ENCODE data around the gene RAX2. TPM values are rescaled to one million over a fixed set of nuclear protein-coding genes. Genes with fewer than 3 reads are reported as not detected.

RAX2 gene
- total RNA-seq, 1 experiment from 2014 or later: not detected

DNA sequence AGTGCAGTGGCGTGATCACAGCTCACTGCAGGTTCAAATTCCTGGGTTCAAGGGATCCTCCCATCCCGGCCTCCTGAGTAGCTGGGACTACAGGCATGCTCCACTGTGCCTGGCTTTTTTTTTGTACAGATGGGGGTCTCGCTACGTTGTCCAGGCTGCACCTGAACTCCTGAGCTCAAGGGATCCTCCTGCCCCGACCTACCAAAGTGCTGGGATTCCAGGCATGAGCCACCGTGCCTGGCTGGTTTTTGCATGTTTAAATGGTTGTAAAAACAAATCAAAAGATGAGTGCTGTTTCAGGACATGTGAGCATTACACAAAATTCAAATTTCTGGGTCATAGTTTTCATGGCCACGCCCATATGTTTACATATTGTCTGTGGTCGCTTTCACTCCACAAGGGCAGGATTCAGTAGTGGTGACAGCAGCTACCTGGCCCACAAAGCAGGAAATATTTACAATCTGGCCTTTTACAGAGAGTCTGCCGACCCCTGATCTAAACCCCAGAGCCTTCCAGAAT, 8.8 kb upstream of the RAX2 start:
- no TSS peak for BruUV-seq (replicated peaks)
- Histone ChIP-seq H3K4me3 (replicated peaks in 1 of 2; ENCODE audit: low read depth in 1 of 2, low read length in 2 of 2) (no peak overlapping the region), H3K9me3 (ENCODE audit: control insufficient read depth in 1 of 2, insufficient read depth in 1 of 2, low read depth in 1 of 2, low read length in 2 of 2) (peaks cover 9 to 21% of the 10 kb centered on the region in 2 experiments; a peak in 3 of 4 replicates), H2AFZ (ENCODE audit: low read depth, low read length, poor library complexity, severe bottlenecking) (no peak overlapping the region), H3K4me2 (ENCODE audit: low read length) (no peak overlapping the region), H3K27me3 (ENCODE audit: insufficient read depth, low read length) (no peaks in the 10 kb centered on the region), H3K36me3 (ENCODE audit: control insufficient read depth in 1 of 2, insufficient read depth in 2 of 2, low read length in 2 of 2) (no peaks in the 10 kb centered on the region), H3K4me1 (ENCODE audit: control insufficient read depth in 1 of 2, insufficient read depth in 2 of 2, low read length in 2 of 2) (no peaks in the 10 kb centered on the region), H3K9me2 (ENCODE audit: insufficient read depth) (no peaks in the 10 kb centered on the region), H4K20me1 (ENCODE audit: insufficient read depth) (no peaks in the 10 kb centered on the region), H3K9ac (ENCODE audit: low read length) (no peak overlapping the region), H3K27ac (ENCODE audit: low read depth, low read length) (no peak overlapping the region), H3K79me2 (ENCODE audit: insufficient read depth, low read length) (no peaks in the 10 kb centered on the region)
- no peak for TF ChIP-seq SP1 (IDR thresholded peaks at IDR 0.05; ENCODE audit: low read depth)
- TF ChIP-seq, protein P1, sequence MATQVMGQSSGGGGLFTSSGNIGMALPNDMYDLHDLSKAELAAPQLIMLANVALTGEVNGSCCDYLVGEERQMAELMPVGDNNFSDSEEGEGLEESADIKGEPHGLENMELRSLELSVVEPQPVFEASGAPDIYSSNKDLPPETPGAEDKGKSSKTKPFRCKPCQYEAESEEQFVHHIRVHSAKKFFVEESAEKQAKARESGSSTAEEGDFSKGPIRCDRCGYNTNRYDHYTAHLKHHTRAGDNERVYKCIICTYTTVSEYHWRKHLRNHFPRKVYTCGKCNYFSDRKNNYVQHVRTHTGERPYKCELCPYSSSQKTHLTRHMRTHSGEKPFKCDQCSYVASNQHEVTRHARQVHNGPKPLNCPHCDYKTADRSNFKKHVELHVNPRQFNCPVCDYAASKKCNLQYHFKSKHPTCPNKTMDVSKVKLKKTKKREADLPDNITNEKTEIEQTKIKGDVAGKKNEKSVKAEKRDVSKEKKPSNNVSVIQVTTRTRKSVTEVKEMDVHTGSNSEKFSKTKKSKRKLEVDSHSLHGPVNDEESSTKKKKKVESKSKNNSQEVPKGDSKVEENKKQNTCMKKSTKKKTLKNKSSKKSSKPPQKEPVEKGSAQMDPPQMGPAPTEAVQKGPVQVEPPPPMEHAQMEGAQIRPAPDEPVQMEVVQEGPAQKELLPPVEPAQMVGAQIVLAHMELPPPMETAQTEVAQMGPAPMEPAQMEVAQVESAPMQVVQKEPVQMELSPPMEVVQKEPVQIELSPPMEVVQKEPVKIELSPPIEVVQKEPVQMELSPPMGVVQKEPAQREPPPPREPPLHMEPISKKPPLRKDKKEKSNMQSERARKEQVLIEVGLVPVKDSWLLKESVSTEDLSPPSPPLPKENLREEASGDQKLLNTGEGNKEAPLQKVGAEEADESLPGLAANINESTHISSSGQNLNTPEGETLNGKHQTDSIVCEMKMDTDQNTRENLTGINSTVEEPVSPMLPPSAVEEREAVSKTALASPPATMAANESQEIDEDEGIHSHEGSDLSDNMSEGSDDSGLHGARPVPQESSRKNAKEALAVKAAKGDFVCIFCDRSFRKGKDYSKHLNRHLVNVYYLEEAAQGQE (IDR thresholded peaks at IDR 0.05; ENCODE audit: low read depth): no peak
- intact Hi-C loops (cut with micrococcal nuclease): no loop called here
- ChIA-PET POLR2A (no interaction called here), RAD21 (ENCODE audit: low non-redundant PET in 1 of 2, low total read pairs in 2 of 2, uncharacterized antibody in 2 of 2, unreplicated experiment in 2 of 2) (no interaction called here), CTCF (no interaction called here)
- ATAC-seq: no peak
- DNase-seq (ENCODE audit: low read depth, low spot score): no peak

DNA sequence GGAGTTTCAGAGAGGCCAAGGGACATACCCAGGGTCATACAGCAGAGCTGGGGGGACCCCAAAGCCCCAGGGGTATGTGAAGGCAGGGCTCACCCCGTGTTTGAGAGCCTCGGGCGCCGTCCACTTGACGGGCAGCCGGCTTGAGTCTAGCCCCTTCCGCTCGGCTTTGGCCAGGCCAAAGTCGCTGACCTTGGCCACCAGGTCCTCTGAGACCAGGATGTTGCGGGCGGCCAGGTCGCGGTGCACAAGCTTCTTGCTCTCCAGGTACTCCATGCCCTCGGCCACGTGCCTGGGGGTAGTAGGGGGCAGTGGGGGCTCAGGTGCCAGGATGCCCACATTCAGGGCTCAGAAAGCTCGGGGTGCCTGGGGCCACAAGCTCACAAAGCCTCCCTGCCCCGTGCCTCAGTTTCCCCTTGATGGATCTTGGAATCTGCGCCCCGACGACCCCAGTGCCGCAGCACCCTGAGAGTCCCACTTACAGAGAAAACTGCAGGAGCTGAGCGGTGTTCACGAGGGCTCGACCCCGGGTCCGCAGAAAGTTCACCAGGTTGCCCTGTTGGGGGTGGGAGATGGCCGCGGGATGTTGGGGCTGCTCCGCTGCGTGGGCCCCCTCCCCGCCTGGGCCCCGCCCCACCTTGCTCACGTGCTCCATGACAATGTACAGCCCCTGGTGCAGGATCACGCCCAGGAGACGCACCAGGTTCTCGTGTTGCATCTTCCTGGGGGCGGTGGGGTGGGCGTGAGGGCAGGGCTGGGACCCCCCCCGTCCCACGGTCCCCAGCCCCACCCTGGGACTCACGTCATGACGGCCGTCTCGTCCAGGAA, 7.1 kb upstream of the RAX2 start:
- Histone ChIP-seq H3K9me2 (ENCODE audit: insufficient read depth) (no peaks in the 10 kb centered on the region), H3K79me2 (ENCODE audit: insufficient read depth, low read length) (no peaks in the 10 kb centered on the region), H3K27me3 (ENCODE audit: insufficient read depth, low read length) (no peaks in the 10 kb centered on the region), H3K9ac (ENCODE audit: low read length) (no peak overlapping the region), H3K36me3 (ENCODE audit: control insufficient read depth in 1 of 2, insufficient read depth in 2 of 2, low read length in 2 of 2) (no peaks in the 10 kb centered on the region), H3K4me1 (ENCODE audit: control insufficient read depth in 1 of 2, insufficient read depth in 2 of 2, low read length in 2 of 2) (no peaks in the 10 kb centered on the region), H2AFZ (ENCODE audit: low read depth, low read length, poor library complexity, severe bottlenecking) (no peak overlapping the region), H4K20me1 (ENCODE audit: insufficient read depth) (no peaks in the 10 kb centered on the region), H3K4me3 (replicated peaks in 1 of 2; ENCODE audit: low read depth in 1 of 2, low read length in 2 of 2) (no peak overlapping the region), H3K4me2 (ENCODE audit: low read length) (no peak overlapping the region), H3K9me3 (ENCODE audit: control insufficient read depth in 1 of 2, insufficient read depth in 1 of 2, low read depth in 1 of 2, low read length in 2 of 2) (peaks cover 9 to 21% of the 10 kb centered on the region in 2 experiments; a peak in 3 of 4 replicates), H3K27ac (ENCODE audit: low read depth, low read length) (no peak overlapping the region)
- DNase-seq (ENCODE audit: low read depth, low spot score) (no peak), ATAC-seq (no peak)
- CTCF ChIA-PET: no interaction called here
- RAD21 ChIA-PET (ENCODE audit: low non-redundant PET in 1 of 2, low total read pairs in 2 of 2, uncharacterized antibody in 2 of 2, unreplicated experiment in 2 of 2): no interaction called here
- no TSS peak for BruUV-seq (replicated peaks)
- intact Hi-C loops (cut with micrococcal nuclease): no loop called here
- POLR2A ChIA-PET: no interaction called here
- TF ChIP-seq JUND (IDR thresholded peaks at IDR 0.05) (no peak), POLR2A (IDR thresholded peaks at IDR 0.05; ENCODE audit: borderline replicate concordance, extremely low read depth, insufficient read depth, insufficient read length) (no peak), SP1 (IDR thresholded peaks at IDR 0.05; ENCODE audit: low read depth) (no peak), EZH2 (IDR thresholded peaks at IDR 0.05) (no peak), EZH2phosphoT487 (IDR thresholded peaks at IDR 0.05; ENCODE audit: borderline replicate concordance) (no peak)
- TF ChIP-seq, protein P2, sequence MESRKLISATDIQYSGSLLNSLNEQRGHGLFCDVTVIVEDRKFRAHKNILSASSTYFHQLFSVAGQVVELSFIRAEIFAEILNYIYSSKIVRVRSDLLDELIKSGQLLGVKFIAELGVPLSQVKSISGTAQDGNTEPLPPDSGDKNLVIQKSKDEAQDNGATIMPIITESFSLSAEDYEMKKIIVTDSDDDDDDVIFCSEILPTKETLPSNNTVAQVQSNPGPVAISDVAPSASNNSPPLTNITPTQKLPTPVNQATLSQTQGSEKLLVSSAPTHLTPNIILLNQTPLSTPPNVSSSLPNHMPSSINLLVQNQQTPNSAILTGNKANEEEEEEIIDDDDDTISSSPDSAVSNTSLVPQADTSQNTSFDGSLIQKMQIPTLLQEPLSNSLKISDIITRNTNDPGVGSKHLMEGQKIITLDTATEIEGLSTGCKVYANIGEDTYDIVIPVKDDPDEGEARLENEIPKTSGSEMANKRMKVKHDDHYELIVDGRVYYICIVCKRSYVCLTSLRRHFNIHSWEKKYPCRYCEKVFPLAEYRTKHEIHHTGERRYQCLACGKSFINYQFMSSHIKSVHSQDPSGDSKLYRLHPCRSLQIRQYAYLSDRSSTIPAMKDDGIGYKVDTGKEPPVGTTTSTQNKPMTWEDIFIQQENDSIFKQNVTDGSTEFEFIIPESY (IDR thresholded peaks at IDR 0.05; ENCODE audit: extremely low read depth, insufficient replicate concordance, low read length): no peak
- TF ChIP-seq, protein P1 (IDR thresholded peaks at IDR 0.05; ENCODE audit: low read depth): no peak
- TF ChIP-seq, protein P3, sequence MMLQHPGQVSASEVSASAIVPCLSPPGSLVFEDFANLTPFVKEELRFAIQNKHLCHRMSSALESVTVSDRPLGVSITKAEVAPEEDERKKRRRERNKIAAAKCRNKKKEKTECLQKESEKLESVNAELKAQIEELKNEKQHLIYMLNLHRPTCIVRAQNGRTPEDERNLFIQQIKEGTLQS (IDR thresholded peaks at IDR 0.05): no peak

Measured in HCT116 (cell line).